GM19035 (cell line): ENCODE data around the gene RUNX3.
"Not testable (repeated sequence)": the region's sequence is repeated elsewhere in the genome, so short reads cannot be mapped to it uniquely, and the experiment has no call there.

ENCODE experiments used
- ATAC-seq: cut with Tn5 transposase; IDR thresholded peaks from one replicate; pipeline ENCODE4 v1.9.1; 2021; ENCODE audit not compliant: unreplicated experiment

The RUNX3 gene

GRCh38 chr1:24930260-24931145 is at the start of gene RUNX3:
TSS of gene RUNX3 (minus strand) at chr1:24930276. CDS start at chr1:24929868, 408 bp downstream.
- ATAC-seq: peak; percentile 76

- not testable (repeated sequence) for ATAC-seq
Observed at GRCh38 chr1:24979232-24979631, 49.2 kb upstream of the RUNX3 start.

- ATAC-seq: no peak
Observed at GRCh38 chr1:24978383-24979032, 48.4 kb upstream of the RUNX3 start.

- no peak for ATAC-seq
Observed at GRCh38 chr1:24975391-24975790, 45.3 kb upstream of the RUNX3 start.

- no peak for ATAC-seq
Observed at GRCh38 chr1:24973315-24973714, 43.2 kb upstream of the RUNX3 start.

- no peak for ATAC-seq
Observed at GRCh38 chr1:24972915-24973242, 42.8 kb upstream of the RUNX3 start.

- no peak for ATAC-seq
Observed at GRCh38 chr1:24972221-24972914, 42.3 kb upstream of the RUNX3 start.

GRCh38 chr1:24970926-24971875 is 41.1 kb upstream of the RUNX3 start:
- ATAC-seq: no peak

- ATAC-seq: no peak
Observed at GRCh38 chr1:24970399-24970753, 40.3 kb upstream of the RUNX3 start.

- ATAC-seq: no peak
Observed at GRCh38 chr1:24969596-24970398, 39.7 kb upstream of the RUNX3 start.

- no peak for ATAC-seq
Observed at GRCh38 chr1:24968941-24969585, 39.0 kb upstream of the RUNX3 start.

GRCh38 chr1:24967962-24968361 is 37.9 kb upstream of the RUNX3 start:
- ATAC-seq: no peak

GRCh38 chr1:24967555-24967954 is 37.5 kb upstream of the RUNX3 start:
- ATAC-seq: no peak

GRCh38 chr1:24966724-24967346 is 36.8 kb upstream of the RUNX3 start:
- no peak for ATAC-seq

GRCh38 chr1:24966121-24966723 is 36.1 kb upstream of the RUNX3 start:
- ATAC-seq: no peak

GRCh38 chr1:24965571-24965930 is 35.5 kb upstream of the RUNX3 start:
- ATAC-seq: peak; percentile 1

GRCh38 chr1:24964811-24965570 is 34.9 kb upstream of the RUNX3 start:
- ATAC-seq: peak; percentile 82
